Endothelial cell (in vitro differentiated cells): ENCODE data around the gene ATOSB. TPM values are rescaled to one million over a fixed set of nuclear protein-coding genes. Genes with fewer than 3 reads are reported as not detected.

Experiments
- DNase-seq: peaks from one replicate; pipeline ENCODE4 v3.0.0; 2021; ENCODE audit warnings: low spot score
- H3K27ac Mint-ChIP-seq: one replicate; pipeline ENCODE4 v1.8.0; 2021; ENCODE audit warnings: mixed read lengths, inconsistent platforms; ENCODE audit not compliant: unreplicated experiment
- H3K27me3 Mint-ChIP-seq: one replicate; pipeline ENCODE4 v1.8.0; 2021; ENCODE audit warnings: mild to moderate bottlenecking, moderate library complexity, mixed read lengths, inconsistent platforms; ENCODE audit not compliant: unreplicated experiment
- H3K36me3 Mint-ChIP-seq: one replicate; pipeline ENCODE4 v1.8.0; 2021; ENCODE audit warnings: mild to moderate bottlenecking, low read depth, mixed read lengths, inconsistent platforms; ENCODE audit not compliant: unreplicated experiment
- H3K4me1 Mint-ChIP-seq: one replicate; pipeline ENCODE4 v1.8.0; 2021; ENCODE audit warnings: mild to moderate bottlenecking, mixed read lengths, inconsistent platforms; ENCODE audit not compliant: unreplicated experiment
- H3K4me3 Mint-ChIP-seq: one replicate; pipeline ENCODE4 v1.8.0; 2021; ENCODE audit warnings: mild to moderate bottlenecking, mixed read lengths, inconsistent platforms; ENCODE audit not compliant: unreplicated experiment
- H3K9me3 Mint-ChIP-seq: one replicate; pipeline ENCODE4 v1.8.0; 2021; ENCODE audit warnings: mixed read lengths, inconsistent platforms; ENCODE audit not compliant: unreplicated experiment
- total RNA-seq: library from RNA; stranded (reverse); fragmentation: NEBNext Ultra II Directional; extraction: Animal tissue kit (Norgen Biotek cat#: 25700); gene quantifications from one replicate; pipeline ENCODE4 v1.2.1, GENCODE V29; 2021; ENCODE audit not compliant: unreplicated experiment
- TF ChIP-seq, protein P1 (sequence below): fragments of 200-600 bp; sonication (generic); IDR thresholded peaks from one replicate; pipeline ENCODE4 v1.5.0; 2021; ENCODE audit warnings: antibody characterized with exemption; ENCODE audit not compliant: unreplicated experiment

ATOSB gene
- total RNA-seq, 1 donor from 2014 or later: 33.7 TPM

DNA sequence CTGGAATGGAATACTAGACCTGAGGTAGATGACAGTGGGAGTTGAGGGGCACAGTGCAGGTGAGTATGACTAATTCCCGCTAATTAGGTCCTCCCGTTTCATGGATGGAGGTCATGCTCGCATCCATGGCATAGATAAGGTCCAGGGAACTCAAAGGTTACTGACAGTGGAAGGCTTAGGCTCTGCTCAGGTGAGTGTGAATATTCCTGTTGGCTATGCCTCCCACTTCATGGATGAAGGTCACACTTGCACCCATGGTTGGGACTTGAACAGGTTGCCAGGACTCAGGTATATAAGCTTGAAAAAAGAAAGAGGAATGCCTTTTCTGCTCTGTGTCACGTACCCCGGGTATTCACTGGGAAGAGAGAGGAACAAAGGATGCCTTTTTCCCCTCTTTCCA, 26.4 kb upstream of the ATOSB start:
- DNase-seq: no peak
- Mint-ChIP-seq H3K4me1 (no peaks in the 10 kb centered on the region), H3K4me3 (no peak overlapping the region), H3K36me3 (peaks cover 18% of the 10 kb centered on the region), H3K9me3 (peaks cover 4% of the 10 kb centered on the region), H3K27ac (no peak overlapping the region), H3K27me3 (peaks cover 1% of the 10 kb centered on the region)
- TF ChIP-seq, protein P1, sequence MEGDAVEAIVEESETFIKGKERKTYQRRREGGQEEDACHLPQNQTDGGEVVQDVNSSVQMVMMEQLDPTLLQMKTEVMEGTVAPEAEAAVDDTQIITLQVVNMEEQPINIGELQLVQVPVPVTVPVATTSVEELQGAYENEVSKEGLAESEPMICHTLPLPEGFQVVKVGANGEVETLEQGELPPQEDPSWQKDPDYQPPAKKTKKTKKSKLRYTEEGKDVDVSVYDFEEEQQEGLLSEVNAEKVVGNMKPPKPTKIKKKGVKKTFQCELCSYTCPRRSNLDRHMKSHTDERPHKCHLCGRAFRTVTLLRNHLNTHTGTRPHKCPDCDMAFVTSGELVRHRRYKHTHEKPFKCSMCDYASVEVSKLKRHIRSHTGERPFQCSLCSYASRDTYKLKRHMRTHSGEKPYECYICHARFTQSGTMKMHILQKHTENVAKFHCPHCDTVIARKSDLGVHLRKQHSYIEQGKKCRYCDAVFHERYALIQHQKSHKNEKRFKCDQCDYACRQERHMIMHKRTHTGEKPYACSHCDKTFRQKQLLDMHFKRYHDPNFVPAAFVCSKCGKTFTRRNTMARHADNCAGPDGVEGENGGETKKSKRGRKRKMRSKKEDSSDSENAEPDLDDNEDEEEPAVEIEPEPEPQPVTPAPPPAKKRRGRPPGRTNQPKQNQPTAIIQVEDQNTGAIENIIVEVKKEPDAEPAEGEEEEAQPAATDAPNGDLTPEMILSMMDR: no peak

- Mint-ChIP-seq H3K27ac (no peak overlapping the region), H3K4me3 (no peak overlapping the region), H3K9me3 (peaks cover 4% of the 10 kb centered on the region), H3K36me3 (peaks cover 18% of the 10 kb centered on the region), H3K4me1 (no peaks in the 10 kb centered on the region), H3K27me3 (peaks cover 1% of the 10 kb centered on the region)
- TF ChIP-seq, protein P1: no peak
- no peak for DNase-seq
Measured at GRCh38 chr9:35140093-35140492, 24.4 kb upstream of the ATOSB start.

GRCh38 chr9:35136866-35137265, 21.2 kb upstream of the ATOSB start:
- H3K36me3 Mint-ChIP-seq: peaks cover 17% of the 10 kb centered on the region
- TF ChIP-seq, protein P1: no peak
- H3K27ac Mint-ChIP-seq: no peak overlapping the region
- peaks cover 4% of the 10 kb centered on the region for H3K9me3 Mint-ChIP-seq
- H3K27me3 Mint-ChIP-seq: peaks cover 1% of the 10 kb centered on the region
- no peak for DNase-seq
- no peak overlapping the region for H3K4me3 Mint-ChIP-seq
- H3K4me1 Mint-ChIP-seq: no peaks in the 10 kb centered on the region

- peaks cover 4% of the 10 kb centered on the region for H3K9me3 Mint-ChIP-seq
- no peaks in the 10 kb centered on the region for H3K4me1 Mint-ChIP-seq
- no peak overlapping the region for H3K27ac Mint-ChIP-seq
- H3K27me3 Mint-ChIP-seq: peaks cover 1% of the 10 kb centered on the region
- H3K36me3 Mint-ChIP-seq: peaks cover 16% of the 10 kb centered on the region
- TF ChIP-seq, protein P1: no peak
- no peak for DNase-seq
- no peak overlapping the region for H3K4me3 Mint-ChIP-seq
Measured at GRCh38 chr9:35135988-35136387, 20.3 kb upstream of the ATOSB start.

GRCh38 chr9:35134920-35135319, 19.3 kb upstream of the ATOSB start:
- TF ChIP-seq, protein P1: no peak
- no peak for DNase-seq
- H3K36me3 Mint-ChIP-seq: peaks cover 9% of the 10 kb centered on the region
- no peaks in the 10 kb centered on the region for H3K9me3 Mint-ChIP-seq
- no peak overlapping the region for H3K4me3 Mint-ChIP-seq
- no peak overlapping the region for H3K27ac Mint-ChIP-seq
- no peaks in the 10 kb centered on the region for H3K4me1 Mint-ChIP-seq
- no peaks in the 10 kb centered on the region for H3K27me3 Mint-ChIP-seq
